HEK293T (cell line): Measurements from ENCODE around the gene SERPINF2.
"Not testable (repeated sequence)": the region's sequence is repeated elsewhere in the genome, so short reads cannot be mapped to it uniquely, and the experiment has no call there.

Source experiments
- CTCF ChIA-PET: fragments of 350-600 bp; formaldehyde crosslinking; extraction: SDS; loops from one replicate; lab custom pipeline; 2021; ENCODE audit warnings: antibody characterized with exemption, inconsistent platforms; lab: Yijun Ruan, JAX
- POLR2A ChIA-PET: fragments of 350-600 bp; formaldehyde crosslinking; extraction: SDS; loops from one replicate; lab custom pipeline; 2020; ENCODE audit warnings: antibody characterized with exemption, inconsistent platforms; lab: Yijun Ruan, JAX
- DNase-seq: peaks from one replicate; pipeline ENCODE4 v3.0.0; 2012; ENCODE audit warnings: mixed read lengths; ENCODE audit errors: extremely low spot score
- ARNT ChIP-seq: fragments of 450-650 bp; IDR thresholded peaks from 2 replicates; pipeline ENCODE4 v1.6.1; 2017; ENCODE audit warnings: mild to moderate bottlenecking
- BHLHE40 ChIP-seq: fragments of 450-650 bp; IDR thresholded peaks from 2 replicates; pipeline ENCODE4 v1.6.1; 2016; ENCODE audit warnings: mild to moderate bottlenecking, moderate library complexity, borderline replicate concordance
- CTBP1 ChIP-seq: fragments of 450-650 bp; IDR thresholded peaks from 2 replicates; pipeline ENCODE4 v1.6.1; 2016; ENCODE audit warnings: borderline replicate concordance
- ELF4 ChIP-seq: fragments of 450-650 bp; IDR thresholded peaks from 2 replicates; pipeline ENCODE4 v1.6.1; 2017; ENCODE audit warnings: antibody characterized with exemption
- FOXA1 ChIP-seq: fragments of 450-650 bp; IDR thresholded peaks from 2 replicates; pipeline ENCODE4 v1.6.1; 2016; ENCODE audit warnings: mild to moderate bottlenecking
- FOXK2 ChIP-seq: fragments of 450-650 bp; IDR thresholded peaks from 2 replicates; pipeline ENCODE4 v1.6.1; 2016; ENCODE audit warnings: mild to moderate bottlenecking
- FOXM1 ChIP-seq: fragments of 450-650 bp; IDR thresholded peaks from 2 replicates; pipeline ENCODE4 v1.6.1; 2017; ENCODE audit warnings: mild to moderate bottlenecking, borderline replicate concordance
- HDGF ChIP-seq: fragments of 450-650 bp; IDR thresholded peaks from 2 replicates; pipeline ENCODE4 v1.6.1; 2017; ENCODE audit warnings: antibody characterized with exemption, borderline replicate concordance
- L3MBTL2 ChIP-seq: fragments of 450-650 bp; conservative IDR thresholded peaks from 2 replicates; pipeline ENCODE4 v1.6.1; 2016; ENCODE audit warnings: mild to moderate bottlenecking
- LEF1 ChIP-seq: fragments of 450-650 bp; IDR thresholded peaks from 2 replicates; pipeline ENCODE4 v1.6.1; 2017; ENCODE audit warnings: mild to moderate bottlenecking, borderline replicate concordance
- NFRKB ChIP-seq: fragments of 450-650 bp; IDR thresholded peaks from 2 replicates; pipeline ENCODE4 v1.6.1; 2016; ENCODE audit warnings: mild to moderate bottlenecking, moderate library complexity
- SP1 ChIP-seq: fragments of 450-650 bp; IDR thresholded peaks from 2 replicates; pipeline ENCODE4 v1.6.1; 2017
- TARDBP ChIP-seq: fragments of 450-650 bp; IDR thresholded peaks from 2 replicates; pipeline ENCODE4 v1.6.1; 2016
- ZNF384 ChIP-seq: fragments of 450-650 bp; IDR thresholded peaks from 2 replicates; pipeline ENCODE4 v1.6.1; 2016
- TF ChIP-seq, protein P1 (sequence below): fragments of 450-650 bp; IDR thresholded peaks from 2 replicates; pipeline ENCODE4 v1.6.1; 2016

Gene SERPINF2

DNA sequence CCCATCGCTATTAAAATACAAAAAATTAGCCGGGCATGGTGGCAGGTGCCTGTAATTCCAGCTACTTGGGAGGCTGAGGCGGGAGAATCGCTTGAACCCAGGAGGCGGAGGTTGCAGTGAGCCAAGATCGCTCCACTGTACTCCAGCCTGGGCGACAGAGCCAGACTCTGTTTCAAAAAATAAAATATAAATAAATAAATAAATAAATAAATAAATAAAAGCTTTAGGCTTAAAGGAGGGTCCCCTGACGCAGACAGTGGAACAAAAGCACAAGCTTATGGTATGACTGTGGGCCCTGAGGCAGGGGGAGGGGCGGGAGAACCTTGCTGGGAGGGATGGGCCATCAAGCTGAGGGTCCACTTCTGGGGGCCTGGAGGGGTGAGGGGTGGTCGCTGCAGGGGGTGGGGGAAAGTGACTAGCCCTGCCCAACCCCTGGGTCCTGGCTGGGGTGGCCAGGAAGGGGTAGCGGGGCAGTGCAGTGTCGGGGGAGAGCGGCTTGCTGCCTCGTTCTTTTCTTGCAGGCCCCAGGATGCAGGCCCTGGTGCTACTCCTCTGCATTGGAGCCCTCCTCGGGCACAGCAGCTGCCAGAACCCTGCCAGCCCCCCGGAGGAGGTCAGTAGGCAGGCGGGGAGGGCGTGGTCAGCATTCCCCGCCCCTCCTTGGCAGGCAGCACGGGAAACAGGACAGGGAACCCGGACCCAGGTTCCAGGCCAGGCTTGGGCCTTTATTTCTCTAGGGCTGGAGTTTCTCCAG is 23.9 kb downstream of the SERPINF2 start:
- CTCF ChIA-PET = interaction anchor here (0.6 kb wide), 1 partner anchor 43 kb away, joined by 4 read pairs; no protein-coding TSS in a partner anchor
- no peak for DNase-seq
- TF ChIP-seq HDGF (no peak), FOXA1 (no peak), FOXM1 (no peak), LEF1 (no peak), SP1 (no peak)
- POLR2A ChIA-PET = no interaction called here

DNA sequence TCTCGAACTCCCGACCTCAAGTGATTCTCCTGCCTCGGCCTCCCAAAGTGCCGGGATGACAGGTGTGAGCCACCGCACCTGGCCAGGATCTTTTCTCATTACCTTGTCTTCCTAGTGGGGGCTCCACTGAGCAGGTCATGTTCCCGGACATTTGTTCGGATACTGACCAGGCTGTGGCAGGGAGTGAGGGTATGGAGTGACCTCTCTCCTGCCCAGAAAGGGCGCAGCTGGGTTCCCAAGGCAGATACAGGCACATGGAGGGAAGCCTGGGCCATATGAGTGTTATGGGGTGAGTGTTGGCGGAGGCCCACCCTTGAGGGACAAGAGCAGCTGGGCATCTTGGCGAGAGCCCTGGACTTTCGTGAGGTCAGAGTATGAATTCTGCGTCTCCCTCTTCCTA is 24.7 kb downstream of the SERPINF2 start:
- TF ChIP-seq NFRKB (no peak), FOXK2 (no peak), ZNF384 (no peak), FOXA1 (no peak), TARDBP (no peak), ELF4 (no peak), LEF1 (no peak)
- no peak for DNase-seq
- ChIA-PET POLR2A (no interaction called here), CTCF (no interaction called here)

DNA sequence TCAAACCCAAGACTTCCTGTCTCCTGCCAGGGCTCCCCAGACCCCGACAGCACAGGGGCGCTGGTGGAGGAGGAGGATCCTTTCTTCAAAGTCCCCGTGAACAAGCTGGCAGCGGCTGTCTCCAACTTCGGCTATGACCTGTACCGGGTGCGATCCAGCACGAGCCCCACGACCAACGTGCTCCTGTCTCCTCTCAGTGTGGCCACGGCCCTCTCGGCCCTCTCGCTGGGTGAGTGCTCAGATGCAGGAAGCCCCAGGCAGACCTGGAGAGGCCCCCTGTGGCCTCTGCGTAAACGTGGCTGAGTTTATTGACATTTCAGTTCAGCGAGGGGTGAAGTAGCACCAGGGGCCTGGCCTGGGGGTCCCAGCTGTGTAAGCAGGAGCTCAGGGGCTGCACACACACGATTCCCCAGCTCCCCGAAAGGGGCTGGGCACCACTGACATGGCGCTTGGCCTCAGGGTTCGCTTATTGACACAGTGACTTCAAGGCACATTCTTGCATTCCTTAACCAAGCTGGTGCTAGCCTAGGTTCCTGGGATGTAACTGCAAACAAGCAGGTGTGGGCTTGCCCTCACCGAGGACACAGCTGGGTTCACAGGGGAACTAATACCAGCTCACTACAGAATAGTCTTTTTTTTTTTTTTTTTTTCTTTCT is 27.3 kb downstream of the SERPINF2 start:
- ChIA-PET CTCF (interaction anchor here (1.1 kb wide), 1 partner anchor 55 kb away, joined by 3 read pairs; no protein-coding TSS in a partner anchor), POLR2A (interaction anchor here (0.6 to 1.5 kb wide), 2 partner anchors 8 to 45 kb away, joined by 3 to 4 read pairs; partner anchors contain the start of gene SERPINF1)
- peak; percentile 48 for DNase-seq
- TF ChIP-seq ELF4 (0 out of 2 replicates have a peak, but pooled peaks have one; percentile 9), ZNF384 (peak; percentile 75; the same call in 1 of the 2 replicates), FOXK2 (no peak)
- TF ChIP-seq, protein P1, sequence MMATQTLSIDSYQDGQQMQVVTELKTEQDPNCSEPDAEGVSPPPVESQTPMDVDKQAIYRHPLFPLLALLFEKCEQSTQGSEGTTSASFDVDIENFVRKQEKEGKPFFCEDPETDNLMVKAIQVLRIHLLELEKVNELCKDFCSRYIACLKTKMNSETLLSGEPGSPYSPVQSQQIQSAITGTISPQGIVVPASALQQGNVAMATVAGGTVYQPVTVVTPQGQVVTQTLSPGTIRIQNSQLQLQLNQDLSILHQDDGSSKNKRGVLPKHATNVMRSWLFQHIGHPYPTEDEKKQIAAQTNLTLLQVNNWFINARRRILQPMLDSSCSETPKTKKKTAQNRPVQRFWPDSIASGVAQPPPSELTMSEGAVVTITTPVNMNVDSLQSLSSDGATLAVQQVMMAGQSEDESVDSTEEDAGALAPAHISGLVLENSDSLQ = no peak

DNA sequence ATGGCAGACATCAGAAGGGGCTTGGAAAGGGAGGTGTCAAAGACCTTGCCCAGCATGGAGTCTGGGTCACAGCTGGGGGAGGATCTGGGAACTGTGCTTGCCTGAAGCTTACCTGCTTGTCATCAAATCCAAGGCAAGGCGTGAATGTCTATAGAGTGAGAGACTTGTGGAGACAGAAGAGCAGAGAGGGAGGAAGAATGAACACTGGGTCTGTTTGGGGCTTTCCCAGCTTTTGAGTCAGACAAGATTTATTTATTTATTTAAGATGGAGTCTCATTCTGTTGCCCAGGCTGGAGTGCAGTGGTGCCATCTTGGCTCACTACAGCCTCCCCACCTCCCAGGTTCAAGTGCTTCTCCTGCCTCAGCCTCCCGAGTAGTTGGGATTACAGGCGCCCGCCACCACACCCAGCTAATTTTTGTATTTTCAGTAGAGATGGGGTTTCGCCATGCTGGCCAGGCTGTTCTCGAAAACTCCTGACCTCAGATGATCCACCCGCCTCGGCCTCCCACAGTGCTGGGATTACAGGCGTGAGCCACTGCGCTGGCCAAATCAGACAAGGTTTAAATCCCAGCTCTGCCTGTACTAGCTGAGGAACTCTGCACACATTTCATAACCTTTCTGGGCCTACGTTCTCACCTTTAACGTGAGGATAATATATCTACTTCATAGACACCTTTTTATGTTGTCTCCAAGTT is 30.5 kb downstream of the SERPINF2 start:
- CTCF ChIA-PET = interaction anchor here (1.1 to 1.7 kb wide), 2 partner anchors 20 to 52 kb away, joined by 3 to 5 read pairs; no protein-coding TSS in a partner anchor
- POLR2A ChIA-PET = interaction anchor here (0.8 to 1.6 kb wide), 5 partner anchors 9 to 57 kb away, joined by 3 to 4 read pairs (median 4); partner anchors contain the start of genes SERPINF1 and SMYD4
- DNase-seq = not testable (repeated sequence)

DNA sequence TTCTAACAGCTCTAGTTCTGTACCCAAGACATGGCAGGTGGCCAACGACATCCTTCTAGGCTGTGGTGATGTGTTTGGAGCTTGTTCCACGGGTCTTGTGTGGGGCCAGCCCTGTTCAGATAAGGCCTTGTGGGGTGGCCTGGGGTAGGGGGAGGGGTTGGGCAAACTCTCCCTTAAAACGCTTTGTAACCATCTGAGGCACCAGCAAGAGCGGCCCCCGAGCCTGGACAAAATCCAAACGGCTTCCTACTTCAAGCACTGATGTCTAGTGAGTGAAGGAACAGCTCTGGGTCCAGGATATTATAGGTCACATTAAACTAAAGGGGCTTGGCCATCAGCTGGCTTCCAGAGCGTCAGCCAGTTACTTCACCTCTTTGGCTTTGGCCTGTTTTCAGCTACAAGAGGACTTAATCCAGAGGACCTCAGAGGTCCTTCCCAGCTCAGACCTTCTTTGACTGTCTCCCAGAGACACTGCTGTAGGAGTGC is 31.1 kb downstream of the SERPINF2 start:
- ChIA-PET CTCF (interaction anchor here (1.1 to 1.7 kb wide), 2 partner anchors 19 to 53 kb away, joined by 3 to 5 read pairs; no protein-coding TSS in a partner anchor), POLR2A (interaction anchor here (0.8 to 1.6 kb wide), 5 partner anchors 9 to 57 kb away, joined by 3 to 4 read pairs (median 4); partner anchors contain the start of genes SERPINF1 and SMYD4)
- TF ChIP-seq LEF1 (no peak), BHLHE40 (no peak), HDGF (no peak)
- DNase-seq = no peak

DNA sequence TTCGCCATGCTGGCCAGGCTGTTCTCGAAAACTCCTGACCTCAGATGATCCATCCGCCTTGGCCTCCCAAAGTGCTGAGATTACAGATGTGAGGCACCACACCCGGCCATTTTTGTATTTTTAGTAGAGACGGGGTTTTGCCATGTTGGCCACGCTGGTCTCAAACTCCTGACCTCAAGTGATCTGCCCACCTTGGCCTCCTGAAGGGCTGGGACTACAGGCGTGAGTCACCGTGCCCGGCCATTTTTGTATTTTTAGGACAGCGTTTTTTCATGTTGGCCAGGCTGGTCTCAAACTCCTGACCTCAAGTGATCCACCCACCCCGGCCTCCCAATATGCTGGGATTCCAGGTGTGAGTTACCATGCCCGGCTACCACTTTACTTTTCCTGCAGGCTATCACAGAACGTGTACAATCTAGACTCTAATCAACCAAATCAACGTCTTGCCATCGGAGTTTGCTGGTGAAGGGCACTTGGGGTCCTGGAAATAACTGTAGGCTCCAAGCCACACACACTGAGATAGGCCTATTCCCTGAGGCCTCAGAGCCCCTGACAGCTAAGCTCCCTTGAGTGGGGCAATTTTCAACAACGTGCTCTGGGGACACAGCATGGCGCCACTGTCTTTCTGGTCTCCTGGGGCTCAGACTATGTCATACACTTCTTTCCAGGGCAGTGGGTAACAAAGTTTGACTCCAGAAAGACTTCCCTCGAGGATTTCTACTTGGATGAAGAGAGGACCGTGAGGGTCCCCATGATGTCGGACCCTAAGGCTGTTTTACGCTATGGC is 31.9 kb downstream of the SERPINF2 start:
- POLR2A ChIA-PET = interaction anchor here (1.6 kb wide), 1 partner anchor 13 kb away, joined by 4 read pairs; the partner anchor contains the start of gene SERPINF1
- no peak for TF ChIP-seq L3MBTL2
- TF ChIP-seq BHLHE40 = no peak
- no peak for TF ChIP-seq FOXM1
- TF ChIP-seq CTBP1 = no peak
- no peak for TF ChIP-seq ARNT
- no peak for TF ChIP-seq ZNF384
- TF ChIP-seq, protein P1 = no peak
- TF ChIP-seq FOXA1 = no peak
- no peak for TF ChIP-seq HDGF
- no peak for TF ChIP-seq TARDBP
- TF ChIP-seq LEF1 = no peak
- CTCF ChIA-PET = no interaction called here
- no peak for DNase-seq
